IMR-90 (cell line): ENCODE data around the gene ZFYVE28. TPM values are rescaled to one million over a fixed set of nuclear protein-coding genes. Genes with fewer than 3 reads are reported as not detected.

Experiments
- ATAC-seq: fragments of 200-7000 bp; cut with Tn5 transposase; 2 replicates; pipeline ENCODE4 v1.9.1; 2020; ENCODE audit warnings: low read depth, mild to moderate bottlenecking, moderate library complexity
- BruUV-seq: library from RNA; stranded (reverse); fragments of 400-500 nt; replicated peaks from 2 replicates; lab custom pipeline; 2021; lab: Mats Ljungman, UMichigan
- CTCF ChIA-PET: fragments of 300-600 bp; formaldehyde crosslinking; extraction: SDS; loops from one replicate; lab custom pipeline; 2021; ENCODE audit warnings: antibody characterized with exemption; lab: Yijun Ruan, JAX
- POLR2A ChIA-PET: fragments of 300-600 bp; sonication (Branson Sonifier 250); formaldehyde crosslinking; loops from one replicate; lab custom pipeline; 2022; ENCODE audit warnings: antibody characterized with exemption; ENCODE audit not compliant: unreplicated experiment; lab: Charles Lee
- DNase-seq: peaks from one replicate; pipeline ENCODE4 v3.0.0; 2013
- H2AFZ ChIP-seq: replicated peaks from 2 replicates; pipeline ENCODE3; 2013; ENCODE audit warnings: low read length, mild to moderate bottlenecking; ENCODE audit not compliant: poor library complexity
- H2AK5ac ChIP-seq: 2 replicates; pipeline ENCODE4 v1.6.1; 2013; ENCODE audit warnings: low read depth, low read length, inconsistent platforms
- H2AK9ac ChIP-seq: replicated peaks from 2 replicates; pipeline ENCODE3; 2013; ENCODE audit warnings: mild to moderate bottlenecking, low read depth, low read length, moderate library complexity; ENCODE audit not compliant: poor library complexity
- H2BK120ac ChIP-seq: 2 replicates; pipeline ENCODE4 v1.6.1; 2013; ENCODE audit warnings: low read depth, low read length, inconsistent platforms
- H2BK15ac ChIP-seq: 3 replicates; pipeline ENCODE4 v1.6.1; 2013; ENCODE audit warnings: low read depth, low read length, inconsistent platforms
- H2BK20ac ChIP-seq: 2 replicates; pipeline ENCODE4 v1.6.1; 2013; ENCODE audit warnings: low read depth, mild to moderate bottlenecking, inconsistent platforms, low read length, moderate library complexity
- H2BK5ac ChIP-seq: 2 replicates; pipeline ENCODE4 v1.6.1; 2013; ENCODE audit warnings: mild to moderate bottlenecking, low read depth, low read length, inconsistent platforms; ENCODE audit not compliant: poor library complexity, severe bottlenecking
- H3K14ac ChIP-seq: replicated peaks from 2 replicates; pipeline ENCODE4 v1.6.1; 2013; ENCODE audit warnings: low read depth, low read length, inconsistent platforms
- H3K18ac ChIP-seq: 2 replicates; pipeline ENCODE4 v1.6.1; 2013; ENCODE audit warnings: low read depth, low read length, control low read depth
- H3K23ac ChIP-seq: 2 replicates; pipeline ENCODE4 v1.6.1; 2013; ENCODE audit warnings: low read depth, low read length, inconsistent platforms
- H3K27ac ChIP-seq: 2 replicates; pipeline ENCODE4 v1.5.1; 2013; ENCODE audit warnings: mild to moderate bottlenecking, control low read depth, low read length; ENCODE audit not compliant: insufficient read depth
- H3K27me3 ChIP-seq: 2 replicates; pipeline ENCODE4 v1.6.1; 2013; ENCODE audit warnings: low read length; ENCODE audit not compliant: control insufficient read depth, insufficient read depth
- H3K36me3 ChIP-seq: 2 replicates; pipeline ENCODE4 v1.6.1; 2013; ENCODE audit warnings: low read length, mixed read lengths; ENCODE audit not compliant: control insufficient read depth, insufficient read depth
- H3K4ac ChIP-seq: 2 replicates; pipeline ENCODE4 v1.6.1; 2013; ENCODE audit warnings: low read depth, low read length, inconsistent platforms
- H3K4me1 ChIP-seq: 2 replicates; pipeline ENCODE4 v1.6.1; 2013; ENCODE audit warnings: low read length, mixed read lengths; ENCODE audit not compliant: control insufficient read depth, insufficient read depth
- H3K4me2 ChIP-seq: 2 replicates; pipeline ENCODE4 v1.6.1; 2013; ENCODE audit warnings: low read depth, mild to moderate bottlenecking, control low read depth, low read length, moderate library complexity
- H3K4me3 ChIP-seq: 2 replicates; pipeline ENCODE4 v1.5.1; 2013; ENCODE audit warnings: low read depth, mild to moderate bottlenecking, control low read depth, low read length, moderate library complexity; ENCODE audit not compliant: insufficient read depth
- H3K56ac ChIP-seq: 2 replicates; pipeline ENCODE4 v1.6.1; 2013; ENCODE audit warnings: low read length, inconsistent platforms; ENCODE audit not compliant: insufficient read depth; ENCODE audit errors: extremely low read depth
- H3K79me1 ChIP-seq, 2 experiments: 2 replicates each; pipeline ENCODE4 v1.6.1; 2013; ENCODE audit warnings: low read length in 2 of 2, inconsistent platforms in 1 of 2, low read depth in 1 of 2
- H3K9ac ChIP-seq: 2 replicates; pipeline ENCODE4 v1.6.1; 2013; ENCODE audit warnings: low read depth, low read length, control low read depth
- H3K9me1 ChIP-seq: 2 replicates; pipeline ENCODE4 v1.6.1; 2013; ENCODE audit warnings: low read length, inconsistent platforms; ENCODE audit not compliant: insufficient read depth
- H3K9me3 ChIP-seq: 2 replicates; pipeline ENCODE4 v1.6.1; 2013; ENCODE audit warnings: low read length; ENCODE audit not compliant: control insufficient read depth, insufficient read depth
- H4K20me1 ChIP-seq: 2 replicates; pipeline ENCODE4 v1.6.1; 2013; ENCODE audit warnings: low read length, inconsistent platforms; ENCODE audit not compliant: insufficient read depth
- H4K5ac ChIP-seq: 2 replicates; pipeline ENCODE4 v1.6.1; 2013; ENCODE audit warnings: mild to moderate bottlenecking, low read depth, low read length, control low read depth
- H4K8ac ChIP-seq, 2 experiments: 2 replicates each; pipeline ENCODE4 v1.6.1; 2013; ENCODE audit warnings: low read depth in 2 of 2, low read length in 2 of 2, control low read depth in 1 of 2, inconsistent platforms in 1 of 2
- H4K91ac ChIP-seq: 2 replicates; pipeline ENCODE4 v1.6.1; 2013; ENCODE audit warnings: low read depth, low read length, inconsistent platforms; ENCODE audit not compliant: insufficient read depth
- CEBPB ChIP-seq: IDR thresholded peaks from 2 replicates; pipeline ENCODE4 v1.6.1; 2012; ENCODE audit warnings: low read depth, low read length, improper control_type of control experiment
- MXI1 ChIP-seq: IDR thresholded peaks from 2 replicates; pipeline ENCODE4 v1.6.1; 2012; ENCODE audit warnings: low read depth, mild to moderate bottlenecking, low read length, moderate library complexity, borderline replicate concordance
- POLR2A ChIP-seq: IDR thresholded peaks from 2 replicates; pipeline ENCODE4 v1.6.1; 2012; ENCODE audit warnings: mild to moderate bottlenecking, low read depth, low read length
- WGBS, 2 experiments: methylation state at CpG; one replicate each; pipeline versions ENCODE4 v1.1.5 to v1.1.7; 2013; ENCODE audit warnings: missing lambda C conversion rate in 2 of 2; ENCODE audit not compliant: insufficient read length in 1 of 2; ENCODE audit errors: extremely low coverage in 2 of 2; 5-methylcytosine and 5-hydroxymethylcytosine counted together
- dilution Hi-C: fragments of 300-500 bp; cut with HindIII; formaldehyde crosslinking; loops from one replicate; pipeline ENCODE4 v1.14.3; 2018; ENCODE audit warnings: low sequenced_read_pairs; ENCODE audit not compliant: unreplicated experiment
- in situ Hi-C: fragments of 300-500 bp; cut with MboI; formaldehyde crosslinking; loops from 3 replicates; pipeline ENCODE4 v1.14.3; 2019; ENCODE audit warnings: low sequenced_read_pairs, inconsistent platforms, mixed read lengths
- intact Hi-C: fragments of 100-400 bp; cut with micrococcal nuclease; formaldehyde crosslinking; loops from 2 replicates; pipeline ENCODE4 v1.10.0; 2022
- polyA plus RNA-seq, 3 experiments: library from polyadenylated mRNA; depleted of rRNA; stranded (reverse); fragments of >200 nt; gene quantifications; 2 replicates each; pipeline ENCODE4 v1.2.3, GENCODE V29; 2012; ENCODE audit warnings: low replicate concordance in 1 of 3
- total RNA-seq: library from RNA; depleted of rRNA; stranded (reverse); fragments of >200 nt; gene quantifications from 2 replicates; pipeline ENCODE4 v1.2.3, GENCODE V29; 2012
- TF ChIP-seq, protein P1 (sequence below): fragments of 150-350 bp; IDR thresholded peaks from 2 replicates; pipeline ENCODE4 v1.6.1; 2017; ENCODE audit warnings: mild to moderate bottlenecking, antibody characterized with exemption, low read length, low read depth

The ZFYVE28 gene
- total and polyA plus RNA-seq, 2 of the 4 experiments (the other 2 are of a cell fraction): 0.36 to 1.2 TPM

DNA sequence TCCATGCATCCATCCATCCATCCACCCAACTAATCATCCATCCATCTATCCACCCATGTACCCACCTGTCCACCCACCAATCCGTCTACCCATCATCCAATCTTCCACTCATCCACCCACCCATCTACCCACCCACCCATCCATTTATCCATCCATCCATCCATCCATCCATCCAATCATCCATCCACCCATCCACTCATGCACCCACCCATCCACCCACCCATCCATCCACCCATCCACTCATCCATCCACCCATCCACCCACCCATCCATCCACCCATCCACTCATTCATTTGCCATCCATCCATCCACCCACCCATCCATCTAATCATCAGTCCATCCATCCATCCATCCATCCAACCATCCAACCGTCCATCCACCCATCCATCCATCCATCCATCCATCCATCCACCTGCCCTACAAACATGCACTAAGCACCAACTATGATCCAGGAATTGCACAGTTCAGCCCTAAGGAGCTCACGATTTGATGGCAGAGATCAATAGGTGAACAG is 135.2 kb downstream of the ZFYVE28 start:
- CTCF ChIA-PET: no interaction called here
- ATAC-seq (no peak), DNase-seq (no peak)
- Histone ChIP-seq H4K20me1 (no peaks in the 10 kb centered on the region), H2BK5ac (peak overlapping the region; percentile 14), H3K18ac (no peak overlapping the region), H3K4me1 (peaks cover 2% of the 10 kb centered on the region; the same call in 1 of the 2 replicates), H2AK9ac (no peak overlapping the region), H2AFZ (no peak overlapping the region), H3K4ac (no peak overlapping the region), H3K36me3 (no peaks in the 10 kb centered on the region), H3K9me1 (0 out of 2 replicates have a peak, but pooled peaks cover 3% of the 10 kb centered on the region), H2BK20ac (no peak overlapping the region), H3K14ac (no peak overlapping the region), H3K79me1 (no peaks in the 10 kb centered on the region), H3K27ac (no peak overlapping the region), H3K4me2 (no peak overlapping the region), H3K4me3 (no peak overlapping the region), H4K5ac (no peak overlapping the region), H2AK5ac (no peak overlapping the region), H3K56ac (no peak overlapping the region), H4K91ac (no peak overlapping the region), H2BK120ac (no peak overlapping the region), H4K8ac (no peak overlapping the region), H3K27me3 (0 out of 2 replicates have a peak, but pooled peaks cover 2% of the 10 kb centered on the region), H2BK15ac (no peak overlapping the region), H3K23ac (no peak overlapping the region), H3K9ac (no peak overlapping the region), H3K9me3 (no peaks in the 10 kb centered on the region)
- intact Hi-C loops (no loop called here), in situ Hi-C loops (no loop called here), dilution Hi-C loops (no loop called here)
- no TSS peak for BruUV-seq
- POLR2A ChIA-PET: no interaction called here
- 75 to 100% methylated on average over 2 of the region's 3 CpGs for WGBS, 2 experiments
- TF ChIP-seq, protein P1, sequence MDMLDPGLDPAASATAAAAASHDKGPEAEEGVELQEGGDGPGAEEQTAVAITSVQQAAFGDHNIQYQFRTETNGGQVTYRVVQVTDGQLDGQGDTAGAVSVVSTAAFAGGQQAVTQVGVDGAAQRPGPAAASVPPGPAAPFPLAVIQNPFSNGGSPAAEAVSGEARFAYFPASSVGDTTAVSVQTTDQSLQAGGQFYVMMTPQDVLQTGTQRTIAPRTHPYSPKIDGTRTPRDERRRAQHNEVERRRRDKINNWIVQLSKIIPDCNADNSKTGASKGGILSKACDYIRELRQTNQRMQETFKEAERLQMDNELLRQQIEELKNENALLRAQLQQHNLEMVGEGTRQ: no peak
- no peak for TF ChIP-seq CEBPB
- TF ChIP-seq POLR2A: no peak
- no peak for TF ChIP-seq MXI1
